H1 (cell line): ENCODE measurements around the gene NECAB3. TPM values are rescaled to one million over a fixed set of nuclear protein-coding genes. Genes with fewer than 3 reads are reported as not detected.

ENCODE experiments used
- CTCF ChIA-PET: fragments of 300-600 bp; sonication (Branson Sonifier 250); formaldehyde crosslinking; loops from one replicate; lab custom pipeline; 2021; ENCODE audit not compliant: partially characterized antibody; lab: Charles Lee
- POLR2A ChIA-PET: fragments of 300-600 bp; sonication (Branson Sonifier 250); formaldehyde crosslinking; loops from one replicate; lab custom pipeline; 2021; ENCODE audit warnings: inconsistent platforms; ENCODE audit not compliant: partially characterized antibody; lab: Charles Lee
- DNase-seq, 2 experiments: peaks; one replicate each; pipeline versions ENCODE4 v3.0.0 to v3.0.0-alpha.2; 2010 to 2022; ENCODE audit warnings: low spot score in 2 of 2, low read depth in 1 of 2, mixed read lengths in 1 of 2
- FAIRE-seq: peaks from 2 replicates; lab custom pipeline; 2011; peaks lifted over from hg19 to GRCh38; lab: Jason Lieb, UNC
- H2AFZ ChIP-seq: 2 replicates; pipeline ENCODE4 v1.8.1; 2012; ENCODE audit warnings: low read length, inconsistent platforms
- H2AK5ac ChIP-seq: 2 replicates; pipeline ENCODE4 v1.6.1; 2013; ENCODE audit warnings: low read depth, low read length
- H2BK120ac ChIP-seq: replicated peaks from 2 replicates; pipeline ENCODE3; 2013; ENCODE audit warnings: low read depth, low read length, inconsistent platforms
- H2BK12ac ChIP-seq: 2 replicates; pipeline ENCODE4 v1.6.1; 2013; ENCODE audit warnings: low read depth, low read length
- H2BK15ac ChIP-seq: 2 replicates; pipeline ENCODE4 v1.6.1; 2013; ENCODE audit warnings: low read length
- H2BK20ac ChIP-seq: 2 replicates; pipeline ENCODE4 v1.6.1; 2013; ENCODE audit warnings: low read length
- H2BK5ac ChIP-seq: 2 replicates; pipeline ENCODE4 v1.6.1; 2013; ENCODE audit warnings: low read depth, low read length
- H3K14ac ChIP-seq: 2 replicates; pipeline ENCODE4 v1.6.1; 2013; ENCODE audit warnings: inconsistent platforms; ENCODE audit not compliant: insufficient read length
- H3K18ac ChIP-seq: 2 replicates; pipeline ENCODE4 v1.6.1; 2013; ENCODE audit warnings: low read length; ENCODE audit errors: extremely low read depth
- H3K23ac ChIP-seq: 2 replicates; pipeline ENCODE4 v1.6.1; 2013; ENCODE audit warnings: inconsistent platforms; ENCODE audit not compliant: insufficient read length
- H3K23me2 ChIP-seq: 2 replicates; pipeline ENCODE4 v1.6.1; 2013; ENCODE audit warnings: low read depth, low read length
- H3K27ac ChIP-seq: 2 replicates; pipeline ENCODE4 v1.6.1; 2011; ENCODE audit warnings: low read depth, low read length, inconsistent platforms
- H3K27me3 ChIP-seq, 4 experiments: replicated peaks in 1 of 4; 1 replicate in 1 of 4; 2 replicates in 3 of 4; pipeline versions ENCODE4 v1.6.1 to v1.8.1; 2011 to 2013; ENCODE audit warnings: low read length in 3 of 4, mild to moderate bottlenecking in 3 of 4, inconsistent platforms in 2 of 4, mixed read lengths in 2 of 4, moderate library complexity in 1 of 4; ENCODE audit not compliant: control insufficient read depth in 3 of 4, insufficient read depth in 3 of 4; ENCODE audit errors: extremely low read depth in 1 of 4
- H3K36me3 ChIP-seq, 4 experiments: 2 replicates each; pipeline versions ENCODE4 v1.6.1 to v1.8.1; 2011 to 2013; ENCODE audit warnings: mild to moderate bottlenecking in 4 of 4, low read length in 3 of 4, moderate library complexity in 2 of 4, control low read depth in 1 of 4, inconsistent platforms in 1 of 4; ENCODE audit not compliant: insufficient read depth in 4 of 4, control insufficient read depth in 2 of 4
- H3K4ac ChIP-seq: replicated peaks from 2 replicates; pipeline ENCODE3; 2013; ENCODE audit warnings: low read length, low read depth, mixed read lengths, inconsistent platforms; ENCODE audit not compliant: insufficient read length
- H3K4me1 ChIP-seq, 4 experiments: replicated peaks in 1 of 4; 1 replicate in 1 of 4; 2 replicates in 3 of 4; pipeline versions ENCODE4 v1.6.1 to v1.8.1; 2011 to 2013; ENCODE audit warnings: low read length in 3 of 4, inconsistent platforms in 2 of 4, mixed read lengths in 1 of 4; ENCODE audit not compliant: insufficient read depth in 4 of 4, control insufficient read depth in 3 of 4
- H3K4me2 ChIP-seq, 2 experiments: 2 replicates each; pipeline versions ENCODE4 v1.6.1 to v1.8.1; 2011 to 2013; ENCODE audit warnings: low read depth in 2 of 2, low read length in 2 of 2, control low read depth in 1 of 2, inconsistent platforms in 1 of 2, mild to moderate bottlenecking in 1 of 2; ENCODE audit not compliant: insufficient read depth in 1 of 2
- H3K4me3 ChIP-seq, 4 experiments: fragments of 200-600, 300-600 bp in 1 of 4; sonication (generic), shearing (Covaris generic), sonication (Bioruptor Twin) in 1 of 4; 2 replicates each; pipeline versions ENCODE4 v1.5.1 to v1.8.1; 2011 to 2016; ENCODE audit warnings: low read length in 4 of 4, low read depth in 3 of 4, control low read depth in 2 of 4, inconsistent platforms in 2 of 4, mild to moderate bottlenecking in 2 of 4, mixed read lengths in 1 of 4, moderate library complexity in 1 of 4; ENCODE audit not compliant: insufficient read depth in 2 of 4; ENCODE audit errors: extremely low read depth in 1 of 4
- H3K56ac ChIP-seq: replicated peaks from 2 replicates; pipeline ENCODE3; 2013; ENCODE audit warnings: low read depth, mild to moderate bottlenecking, mixed read lengths, low read length, inconsistent platforms; ENCODE audit not compliant: insufficient read length
- H3K79me1 ChIP-seq: 2 replicates; pipeline ENCODE4 v1.6.1; 2013; ENCODE audit warnings: low read depth, low read length, control low read depth
- H3K79me2 ChIP-seq, 2 experiments: 2 replicates each; pipeline versions ENCODE4 v1.6.1 to v1.8.1; 2012 to 2013; ENCODE audit warnings: low read length in 2 of 2, mild to moderate bottlenecking in 2 of 2, inconsistent platforms in 1 of 2; ENCODE audit not compliant: insufficient read depth in 2 of 2, control insufficient read depth in 1 of 2
- H3K9ac ChIP-seq, 4 experiments: replicated peaks in 1 of 4; 1 replicate in 1 of 4; 2 replicates in 3 of 4; pipeline versions ENCODE4 v1.6.1 to v1.8.1; 2011 to 2013; ENCODE audit warnings: low read depth in 3 of 4, low read length in 3 of 4, control low read depth in 2 of 4, mild to moderate bottlenecking in 2 of 4, moderate library complexity in 2 of 4, inconsistent platforms in 1 of 4; ENCODE audit errors: extremely low read depth in 1 of 4
- H3K9me3 ChIP-seq, 2 experiments: 2 replicates each; pipeline versions ENCODE4 v1.6.1 to v1.8.1; 2012 to 2013; ENCODE audit warnings: mild to moderate bottlenecking in 2 of 2, moderate library complexity in 2 of 2, control low read depth in 1 of 2, inconsistent platforms in 1 of 2, low read depth in 1 of 2, low read length in 1 of 2, mixed read lengths in 1 of 2; ENCODE audit not compliant: insufficient read depth in 2 of 2
- H4K20me1 ChIP-seq, 2 experiments: replicated peaks in 1 of 2; 2 replicates each; pipeline versions ENCODE3 to v1.8.1; 2011 to 2013; ENCODE audit warnings: inconsistent platforms in 2 of 2, low read length in 2 of 2, mild to moderate bottlenecking in 1 of 2; ENCODE audit not compliant: insufficient read depth in 2 of 2, control insufficient read depth in 1 of 2
- H4K5ac ChIP-seq: 2 replicates; pipeline ENCODE4 v1.6.1; 2013; ENCODE audit warnings: low read length, low read depth, mixed read lengths, inconsistent platforms; ENCODE audit not compliant: insufficient read length
- H4K8ac ChIP-seq: 2 replicates; pipeline ENCODE4 v1.8.0; 2013; ENCODE audit warnings: mild to moderate bottlenecking, moderate library complexity, low read length, inconsistent platforms; ENCODE audit not compliant: insufficient read depth; ENCODE audit errors: extremely low read depth
- H4K91ac ChIP-seq: replicated peaks from 2 replicates; pipeline ENCODE3; 2013; ENCODE audit warnings: low read length, mixed read lengths, inconsistent platforms; ENCODE audit not compliant: insufficient read length
- NRF1 ChIP-seq: IDR thresholded peaks from 2 replicates; pipeline ENCODE4 v1.6.1; 2011; ENCODE audit warnings: mild to moderate bottlenecking, low read depth, low read length, improper control_type of control experiment
- POLR2AphosphoS5 ChIP-seq: IDR thresholded peaks from 2 replicates; pipeline ENCODE4 v1.6.1; 2011; ENCODE audit warnings: low read depth, low read length
- WGBS, 2 experiments: shearing (Covaris generic) in 1 of 2; methylation state at CpG; one replicate each; pipeline versions ENCODE4 v1.1.6 to v1.1.7; 2013 to 2015; ENCODE audit warnings: low lambda C conversion rate in 2 of 2, mixed read lengths in 2 of 2, inconsistent platforms in 1 of 2, low coverage in 1 of 2, missing lambda C conversion rate in 1 of 2; ENCODE audit not compliant: insufficient replicate concordance in 2 of 2, insufficient coverage in 1 of 2, insufficient read length in 1 of 2; ENCODE audit errors: extremely low coverage in 1 of 2, missing lambda C conversion rate in 1 of 2; 5-methylcytosine and 5-hydroxymethylcytosine counted together
- polyA plus RNA-seq, 7 experiments: library from polyadenylated mRNA; depleted of rRNA in 3 of 7; stranded (reverse) in 5 of 7; unstranded in 2 of 7; fragments of >200 nt in 5 of 7; fragments of 200-250 nt in 2 of 7; gene quantifications; 1 replicate in 5 of 7; 2 replicates in 1 of 7; 4 replicates in 1 of 7; pipeline versions ENCODE4 v1.2.1 to v1.2.3, GENCODE V29; 2011 to 2013; ENCODE audit warnings: missing spikeins in 2 of 7, mixed read lengths in 2 of 7
- total RNA-seq: library from RNA; stranded (reverse); fragmentation: NEBNext Ultra II Directional; extraction: Animal tissue kit (Norgen Biotek cat#: 25700); gene quantifications from 2 replicates; pipeline ENCODE4 v1.2.1, GENCODE V29; 2021

The NECAB3 gene
- total and polyA plus RNA-seq, 2 of the 8 experiments (the other 6 are each of a cell fraction or from before 2014, with no cell fraction given): 20.5 to 46.2 TPM

DNA sequence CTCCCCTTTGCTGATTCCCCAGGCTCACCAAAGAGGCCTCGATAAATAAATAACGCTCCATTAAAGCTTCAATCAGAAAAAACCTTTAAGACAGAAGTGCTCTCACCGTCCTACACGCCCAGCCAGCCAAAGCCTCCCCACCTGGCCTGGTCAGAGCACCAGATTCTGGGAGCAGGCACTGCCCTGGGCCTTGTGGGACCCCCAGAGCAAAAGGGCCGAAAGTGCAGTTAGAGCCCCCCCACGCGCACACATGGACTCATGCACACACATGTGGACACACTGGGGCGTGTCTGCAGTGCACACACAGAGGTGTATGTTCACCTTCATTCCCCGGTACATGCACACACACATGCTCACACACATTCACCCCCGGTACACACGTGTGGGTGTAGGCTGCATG is 1.9 kb upstream of the NECAB3 start:
- TF ChIP-seq NRF1: no peak
- peak; percentile 56; the same call in 1 of the 2 replicates for TF ChIP-seq POLR2AphosphoS5
- Histone ChIP-seq H3K23me2 (peaks cover 13% of the 10 kb centered on the region), H4K91ac (no peak overlapping the region), H3K36me3 (peaks cover 19 to 36% (median 32%) of the 10 kb centered on the region in 4 experiments; a peak in 6 of 8 replicates), H2BK20ac (no peak overlapping the region), H3K79me1 (no peaks in the 10 kb centered on the region; the same call in 1 of the 2 replicates), H3K4me1 (peaks cover 0 to 22% (median 11%) of the 10 kb centered on the region in 4 experiments; a peak in 4 of 7 replicates), H3K4me2 (no peak overlapping the region; a peak in 1 of 4 replicates), H3K4ac (no peak overlapping the region), H3K79me2 (peaks cover 0 to 7% of the 10 kb centered on the region in 2 experiments; a peak in 1 of 4 replicates), H2BK15ac (no peak overlapping the region), H2BK5ac (no peak overlapping the region), H4K20me1 (peaks cover 9 to 44% of the 10 kb centered on the region in 2 experiments), H2AK5ac (no peak overlapping the region), H3K56ac (no peak overlapping the region), H4K8ac (no peak overlapping the region), H3K14ac (no peak overlapping the region), H2AFZ (no peak overlapping the region), H3K27ac (no peak overlapping the region), H3K18ac (no peak overlapping the region), H2BK12ac (no peak overlapping the region), H3K23ac (no peak overlapping the region), H3K4me3 (no peak overlapping the region), H3K9ac (peak overlapping the region in 1 of 4 experiments; percentile 17; a peak in 1 of 7 replicates), H2BK120ac (no peak overlapping the region), H4K5ac (no peak overlapping the region), H3K27me3 (no peaks in the 10 kb centered on the region), H3K9me3 (no peaks in the 10 kb centered on the region)
- 83% methylated on average over 11 of the region's 11 CpGs; no CpG with 5 or more reads in 1 of the 2 experiments for WGBS, 2 experiments
- POLR2A ChIA-PET: interaction anchor here (1.5 to 17.9 kb wide), 5 partner anchors 3 to 18 kb away, joined by 6 to 245 read pairs (median 10); partner anchors contain the start of genes ACTL10, C20orf144, E2F1 and NECAB3
- FAIRE-seq: no peak
- no peak for DNase-seq
- CTCF ChIA-PET: interaction anchor here (1.5 kb wide), 1 partner anchor 18 kb away, joined by 5 read pairs; no protein-coding TSS in a partner anchor
